HG03025 (cell line): ENCODE results near the gene HOXC10.

Experiments
- ATAC-seq: cut with Tn5 transposase; IDR thresholded peaks from one replicate; pipeline ENCODE4 v1.9.1; 2021; ENCODE audit warnings: mild to moderate bottlenecking, moderate library complexity; ENCODE audit not compliant: unreplicated experiment, low FRiP score

HOXC10 gene

DNA sequence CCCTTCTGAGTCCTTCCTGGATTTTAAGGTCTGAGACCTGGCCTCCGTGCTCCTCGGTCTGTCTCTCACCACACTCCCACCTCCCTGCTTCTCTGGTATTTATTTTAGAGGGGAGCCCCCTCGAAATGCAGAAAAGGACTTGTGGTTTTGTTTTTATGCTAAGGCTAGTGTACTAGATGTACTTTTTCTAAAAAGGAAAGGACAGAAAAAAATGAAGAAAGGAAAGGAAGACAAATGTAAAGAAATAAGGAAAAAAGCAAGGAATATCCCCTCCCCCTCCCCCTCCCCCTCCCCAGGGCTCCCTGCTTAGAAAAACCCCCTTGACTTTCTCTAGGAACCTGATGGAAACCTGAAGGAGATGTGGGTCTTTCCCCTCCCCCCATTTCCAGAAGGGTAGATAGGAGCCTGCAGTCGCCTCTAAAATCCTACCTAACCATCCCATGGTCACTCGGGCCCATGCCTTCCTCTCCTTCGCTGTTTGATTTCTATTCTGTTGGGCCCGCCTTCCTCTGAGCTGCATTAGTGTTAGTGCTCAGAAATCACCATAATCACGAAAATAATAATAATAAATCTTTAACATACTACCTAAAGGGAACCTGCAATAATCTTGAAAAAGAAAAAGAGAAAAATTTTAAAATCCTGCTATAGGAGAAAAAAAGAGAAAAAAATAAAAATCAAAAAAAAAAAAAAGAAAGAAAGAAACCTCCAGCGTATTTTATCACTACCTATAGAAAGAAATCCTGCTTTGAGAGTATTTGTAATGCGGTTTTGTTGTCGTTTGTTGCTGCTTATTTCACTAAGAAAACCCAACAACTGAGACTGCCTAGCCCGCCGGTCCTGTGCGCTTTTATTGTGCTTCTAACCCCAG lies 27.0 kb downstream of the HOXC10 start:
- ATAC-seq: no peak

DNA sequence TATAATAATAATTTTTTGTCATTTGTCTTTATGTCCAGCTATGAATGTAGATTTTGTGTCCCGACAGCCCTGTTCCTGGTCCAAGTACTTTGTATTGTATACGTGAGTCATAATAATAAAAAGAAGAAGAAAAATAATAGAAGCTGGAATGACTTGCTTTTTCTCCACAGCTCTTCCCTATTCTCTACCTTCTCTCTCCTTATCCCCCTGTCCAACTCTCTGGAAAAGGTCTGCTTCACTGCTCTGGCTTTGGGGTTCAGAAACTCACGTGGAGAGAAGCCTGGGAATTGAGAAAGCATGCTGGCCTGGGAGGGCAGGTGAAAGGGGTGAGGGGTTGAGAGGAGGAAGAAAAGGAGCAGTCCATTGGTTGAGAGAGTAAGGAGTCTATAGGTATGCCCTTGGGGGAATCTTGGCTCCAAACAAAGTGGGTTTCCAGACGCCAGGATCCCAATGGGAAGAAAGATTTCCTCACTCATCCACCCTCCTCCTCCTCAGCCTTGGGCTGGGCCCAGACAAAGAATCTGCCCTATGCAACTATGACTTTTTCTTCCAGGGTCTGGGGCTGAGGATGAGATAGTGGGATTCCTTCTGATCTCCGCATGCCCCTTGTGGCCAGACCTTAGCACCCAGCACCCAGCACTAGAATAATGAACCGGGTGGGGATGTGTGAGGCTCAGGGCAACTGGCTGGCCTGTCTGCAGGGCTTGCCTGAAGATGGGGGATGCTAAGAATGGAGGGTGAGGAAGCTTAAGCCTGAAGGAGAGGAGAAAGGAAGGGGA lies 27.9 kb downstream of the HOXC10 start:
- ATAC-seq: no peak

DNA sequence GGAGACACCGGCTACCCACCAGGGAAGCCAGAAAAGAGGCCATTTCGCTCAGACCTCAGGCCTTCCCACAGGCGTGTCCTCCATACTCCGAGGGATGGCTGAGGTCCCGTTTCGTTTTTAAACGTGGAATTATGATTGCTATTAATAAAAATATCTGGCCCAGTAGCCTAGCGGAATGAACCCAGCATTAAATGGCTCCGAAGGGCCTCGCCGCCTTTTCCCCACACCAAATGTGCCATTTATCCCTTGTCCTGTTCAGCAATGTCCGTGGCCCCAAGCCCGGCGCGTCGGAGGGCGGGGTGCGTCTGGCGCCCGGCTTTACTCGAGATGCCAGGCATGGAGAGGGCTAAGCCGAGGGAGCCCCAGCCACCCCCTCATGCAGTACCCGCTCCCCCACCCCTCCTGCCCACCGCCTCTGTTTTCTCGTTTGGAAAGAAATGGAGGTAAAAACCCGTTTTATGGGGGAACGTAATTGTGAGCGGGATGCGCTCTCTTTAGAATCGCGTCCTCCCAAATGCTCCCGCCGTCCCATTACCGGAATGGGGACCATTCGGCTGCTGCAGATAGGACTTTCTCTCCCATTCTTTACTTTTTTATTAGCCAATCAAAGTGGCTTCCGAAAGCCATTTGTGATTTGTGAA lies 29.6 kb downstream of the HOXC10 start:
- ATAC-seq: no peak

DNA sequence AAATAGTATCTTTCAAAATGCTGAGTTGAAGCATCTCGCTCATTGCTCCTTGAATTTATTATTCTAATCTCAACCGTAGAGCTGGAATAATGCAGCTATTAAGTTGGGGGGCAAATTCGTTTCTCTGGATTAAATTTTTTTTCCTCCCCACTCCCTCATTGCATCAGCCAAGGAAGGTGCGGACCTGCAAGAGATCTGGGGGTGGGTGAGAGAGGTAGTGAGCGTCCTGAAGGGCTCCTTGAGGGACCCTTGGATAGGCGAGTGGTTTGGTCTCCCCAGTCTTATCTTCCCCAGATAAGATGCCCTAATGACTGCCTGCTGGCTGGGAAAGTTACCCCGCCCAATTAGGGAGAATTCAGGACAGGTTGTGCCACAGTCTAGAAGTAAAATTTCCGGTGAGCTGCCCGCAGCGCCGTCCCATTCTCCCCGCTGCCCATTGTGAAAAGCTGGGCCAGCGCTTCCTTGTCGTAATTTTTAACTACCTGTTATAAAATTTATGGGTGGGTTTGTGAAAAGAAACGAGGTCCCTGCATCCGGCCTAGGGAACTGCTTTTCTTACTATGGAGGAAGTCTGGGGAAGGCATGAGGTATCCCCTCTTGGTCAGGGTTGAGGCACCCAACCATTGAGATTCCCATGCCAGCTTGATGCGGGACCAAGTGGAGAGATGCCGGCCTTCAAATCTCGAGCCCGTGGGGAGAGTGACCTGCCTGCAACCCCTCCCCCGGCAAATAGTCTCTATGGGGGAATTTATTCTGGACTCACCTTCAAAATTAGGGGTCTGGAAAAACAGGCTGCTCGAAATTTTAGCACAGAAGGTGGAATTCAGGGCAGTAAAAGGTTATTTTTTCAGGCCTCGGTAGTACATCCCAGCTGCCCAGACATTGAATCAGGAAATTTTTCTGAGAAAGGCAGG lies 30.3 kb downstream of the HOXC10 start:
- ATAC-seq: no peak

DNA sequence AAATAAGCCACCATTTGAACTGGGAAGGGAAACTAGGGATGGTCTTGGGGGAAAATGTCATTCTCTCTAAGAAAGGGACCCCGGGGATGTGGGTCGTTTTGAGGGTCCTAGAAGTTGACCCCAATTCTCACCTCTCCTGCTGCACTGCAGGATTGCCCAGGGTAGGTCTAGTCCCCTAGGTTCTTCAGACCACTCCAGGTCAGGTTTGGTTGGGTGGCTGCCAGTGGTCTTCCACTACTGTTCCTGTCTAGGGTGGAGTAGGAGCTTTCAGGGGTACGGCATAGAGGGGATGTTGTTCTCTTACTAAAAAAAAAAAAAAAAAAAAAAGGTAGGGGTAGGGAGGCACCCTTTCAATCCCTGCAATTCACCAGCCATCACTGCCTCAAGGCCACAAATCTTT lies 31.1 kb downstream of the HOXC10 start:
- no peak for ATAC-seq

DNA sequence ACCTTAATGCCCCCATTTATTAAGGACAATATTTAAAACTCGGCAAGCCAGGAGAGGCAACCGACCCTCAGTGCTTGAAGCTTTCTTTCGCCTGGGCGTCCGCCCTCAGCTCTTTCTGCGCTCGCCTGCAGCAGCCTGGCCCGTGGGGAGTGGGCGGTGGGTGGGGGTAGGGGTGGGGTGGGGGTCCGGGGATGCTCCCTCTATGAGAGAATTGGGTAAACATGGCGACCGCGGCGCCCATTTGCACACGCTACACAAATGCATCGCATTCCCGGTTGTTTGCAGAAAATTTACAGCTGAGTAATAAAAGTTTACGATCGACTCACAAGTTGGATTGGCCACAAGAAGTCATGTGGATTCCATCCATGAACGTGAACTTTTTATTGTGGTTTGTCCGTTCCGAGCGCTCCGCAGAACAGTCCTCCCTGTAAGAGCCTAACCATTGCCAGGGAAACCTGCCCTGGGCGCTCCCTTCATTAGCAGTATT lies 31.6 kb downstream of the HOXC10 start:
- ATAC-seq: no peak

DNA sequence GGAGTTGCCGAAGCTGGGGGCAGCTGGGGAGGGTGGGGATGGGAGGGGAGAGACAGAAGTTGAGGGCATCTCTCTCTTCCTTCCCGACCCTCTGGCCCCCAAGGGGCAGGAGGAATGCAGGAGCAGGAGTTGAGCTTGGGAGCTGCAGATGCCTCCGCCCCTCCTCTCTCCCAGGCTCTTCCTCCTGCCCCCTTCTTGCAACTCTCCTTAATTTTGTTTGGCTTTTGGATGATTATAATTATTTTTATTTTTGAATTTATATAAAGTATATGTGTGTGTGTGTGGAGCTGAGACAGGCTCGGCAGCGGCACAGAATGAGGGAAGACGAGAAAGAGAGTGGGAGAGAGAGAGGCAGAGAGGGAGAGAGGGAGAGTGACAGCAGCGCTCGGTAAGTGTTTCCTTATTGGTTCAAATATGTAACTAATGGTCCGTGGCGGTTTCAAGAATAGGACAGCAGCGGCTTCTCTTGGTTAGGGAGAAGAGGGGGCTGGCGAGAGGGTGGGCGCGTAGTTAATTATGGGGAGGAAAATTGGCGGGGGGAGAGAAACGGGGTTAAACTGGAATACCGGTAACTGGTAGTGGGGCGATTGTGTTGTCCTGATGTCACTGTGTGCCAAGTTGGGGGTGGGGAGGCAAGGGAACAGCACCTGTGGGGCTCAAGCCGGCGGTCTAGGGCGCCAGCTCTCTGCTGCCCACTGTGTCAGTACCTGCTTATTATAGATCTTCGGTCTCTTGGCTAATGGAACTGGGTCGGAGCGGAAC lies 32.3 kb downstream of the HOXC10 start:
- ATAC-seq: no peak

DNA sequence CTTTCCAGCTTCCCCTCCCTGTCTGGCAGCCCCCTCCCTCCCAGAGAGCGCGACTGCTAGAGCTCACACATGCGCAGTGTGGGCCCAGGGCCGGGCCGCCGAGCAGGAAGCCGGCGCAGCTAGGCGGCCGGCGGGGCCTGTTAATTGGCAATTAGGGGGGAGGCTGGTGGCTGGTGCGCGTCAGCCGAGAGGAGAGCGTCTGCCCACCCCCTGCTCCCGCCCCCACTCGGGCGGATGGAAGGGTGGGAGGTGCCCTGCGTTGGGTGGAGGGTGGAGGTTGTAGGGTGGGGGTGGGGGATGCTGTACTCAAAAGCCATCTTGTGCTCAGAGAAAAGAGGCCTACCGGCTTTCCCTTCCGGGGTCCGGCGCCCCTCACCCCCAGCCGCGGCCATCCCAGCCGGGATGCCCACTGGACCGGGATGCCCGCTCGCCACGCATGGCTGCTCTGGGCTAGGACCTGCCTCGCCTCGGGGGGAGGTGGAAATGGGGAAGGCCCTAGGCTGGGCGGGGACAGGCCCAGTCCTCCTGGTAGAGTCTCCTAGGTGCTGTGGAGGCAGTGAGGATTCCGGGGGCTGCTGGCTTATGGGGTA lies 33.0 kb downstream of the HOXC10 start:
- ATAC-seq: no peak

DNA sequence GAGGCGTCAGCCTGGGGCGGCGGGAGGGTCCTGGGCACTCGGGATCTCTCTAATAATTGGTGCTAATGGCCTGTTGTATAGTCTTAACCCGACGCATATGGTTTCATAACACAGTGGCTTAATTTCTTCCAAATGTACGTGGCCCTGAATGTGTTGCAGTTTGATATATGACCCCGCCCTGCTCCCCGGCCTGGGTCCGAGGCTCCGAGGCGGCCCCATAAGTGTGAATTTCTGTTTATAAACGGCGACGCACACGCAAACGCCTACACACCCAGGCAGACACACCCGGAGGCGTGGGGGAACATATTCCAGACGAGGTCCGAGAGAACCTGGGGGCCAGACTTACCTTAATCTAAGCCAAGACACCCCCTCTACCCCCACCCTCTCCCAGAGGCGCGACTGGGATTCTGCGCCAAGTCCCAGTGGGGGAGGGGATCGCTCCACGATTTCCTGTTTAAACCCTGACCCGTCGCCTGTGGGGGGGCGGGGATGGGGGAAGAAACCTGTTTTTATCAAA lies 33.6 kb downstream of the HOXC10 start:
- no peak for ATAC-seq

DNA sequence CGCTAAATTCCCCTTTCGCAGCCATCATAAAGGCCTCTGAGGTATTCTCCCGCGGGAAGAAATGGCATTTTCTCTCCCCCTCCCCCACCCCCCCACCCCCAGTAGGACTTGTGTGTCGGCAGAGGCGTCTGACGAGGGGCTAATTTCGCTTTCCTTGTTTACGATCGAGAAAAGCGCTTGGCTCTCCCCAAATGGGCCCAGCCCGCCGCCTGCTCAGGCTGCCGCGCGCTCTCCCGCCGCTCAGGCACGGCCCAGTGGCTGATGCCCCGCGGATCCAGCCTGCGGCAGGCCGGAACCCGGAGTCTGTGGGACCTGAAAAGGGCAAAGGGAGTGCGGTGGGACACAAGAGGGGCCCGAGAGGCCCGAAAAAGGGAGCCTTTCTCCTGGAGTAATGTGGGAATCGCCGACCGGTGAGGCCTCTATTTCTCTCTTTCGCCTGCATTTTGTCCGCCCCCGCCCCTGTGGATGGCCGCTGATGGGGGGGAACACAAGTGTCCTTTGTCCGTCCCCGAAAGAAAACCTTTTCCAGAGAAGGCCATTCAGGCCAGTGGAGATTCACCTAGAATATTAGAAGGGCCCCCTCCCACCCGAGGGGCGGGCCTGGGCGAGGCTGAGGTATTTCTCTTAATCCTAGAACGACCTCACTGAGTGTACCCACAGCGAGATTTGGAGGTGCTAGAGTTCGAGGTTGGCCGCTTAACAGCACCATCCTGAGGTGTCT lies 34.3 kb downstream of the HOXC10 start:
- ATAC-seq: no peak

DNA sequence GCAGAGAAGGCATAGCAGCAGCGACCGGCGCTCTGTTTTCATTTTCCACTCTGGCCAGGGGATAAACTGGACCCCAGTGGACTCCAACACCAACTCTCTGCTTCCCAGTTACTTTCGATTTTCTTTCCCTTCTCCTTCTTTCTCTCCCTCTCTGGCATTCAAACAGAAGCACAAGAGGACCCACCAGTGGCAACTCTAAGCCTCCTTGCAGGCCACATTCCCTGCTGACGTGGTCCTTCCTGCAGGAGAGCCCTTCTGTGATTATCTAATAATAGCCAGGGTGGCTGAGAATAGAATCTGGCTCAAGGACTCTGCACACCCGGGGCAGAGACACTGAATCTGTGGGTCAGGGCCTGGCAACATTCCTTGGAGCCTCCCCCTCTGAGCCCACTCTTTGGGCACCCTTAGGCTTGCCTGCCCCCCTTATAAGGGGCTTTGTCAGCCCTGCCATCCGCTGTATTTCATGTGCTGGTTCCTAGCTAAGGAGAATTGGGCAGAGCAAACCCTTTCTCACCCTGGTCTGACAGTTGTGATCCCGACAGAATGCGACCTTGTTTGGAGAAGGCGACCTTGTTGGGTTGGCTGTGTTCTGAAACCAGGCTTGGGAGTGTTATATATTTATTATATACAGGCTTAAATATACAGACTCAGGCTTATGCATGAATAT lies 35.1 kb downstream of the HOXC10 start:
- no peak for ATAC-seq

DNA sequence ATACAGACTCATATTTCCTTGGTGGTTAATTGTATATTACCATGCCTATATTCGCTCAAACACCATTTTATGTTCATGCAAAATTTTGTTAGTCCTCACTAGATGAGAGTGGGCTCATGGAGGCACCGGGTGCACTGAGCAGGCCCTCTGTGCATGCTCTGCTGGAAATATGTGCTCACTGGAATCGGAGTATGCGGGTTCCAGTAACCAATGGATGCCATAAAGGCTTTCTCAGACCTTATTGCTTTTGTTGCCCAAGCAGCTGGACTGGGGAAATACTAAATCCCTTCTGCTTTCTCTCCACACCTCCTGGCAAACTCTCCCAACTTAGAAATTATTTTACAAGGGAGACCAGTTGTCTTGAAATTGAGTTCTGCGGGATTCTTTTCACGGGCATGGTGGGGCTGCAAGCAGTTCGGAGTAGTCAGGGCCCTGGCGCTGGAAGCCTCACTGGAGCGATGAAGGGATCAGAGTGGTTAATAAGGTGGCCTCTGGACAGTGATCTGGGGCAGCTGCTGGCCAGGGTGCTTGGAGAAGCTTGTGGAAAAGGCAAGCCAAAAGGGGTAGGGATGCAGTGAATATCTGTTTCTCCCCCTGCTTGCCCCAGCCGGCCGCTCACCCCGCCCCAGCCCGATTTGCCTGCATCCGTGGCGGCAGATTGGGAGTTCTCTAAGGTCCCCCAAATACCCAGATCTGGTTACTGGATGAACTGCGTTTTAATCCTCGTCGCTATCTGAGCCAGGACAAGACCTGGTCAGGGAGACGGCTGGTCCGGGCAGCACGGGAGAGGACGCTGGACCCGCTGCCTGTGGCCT lies 35.9 kb downstream of the HOXC10 start:
- no peak for ATAC-seq

DNA sequence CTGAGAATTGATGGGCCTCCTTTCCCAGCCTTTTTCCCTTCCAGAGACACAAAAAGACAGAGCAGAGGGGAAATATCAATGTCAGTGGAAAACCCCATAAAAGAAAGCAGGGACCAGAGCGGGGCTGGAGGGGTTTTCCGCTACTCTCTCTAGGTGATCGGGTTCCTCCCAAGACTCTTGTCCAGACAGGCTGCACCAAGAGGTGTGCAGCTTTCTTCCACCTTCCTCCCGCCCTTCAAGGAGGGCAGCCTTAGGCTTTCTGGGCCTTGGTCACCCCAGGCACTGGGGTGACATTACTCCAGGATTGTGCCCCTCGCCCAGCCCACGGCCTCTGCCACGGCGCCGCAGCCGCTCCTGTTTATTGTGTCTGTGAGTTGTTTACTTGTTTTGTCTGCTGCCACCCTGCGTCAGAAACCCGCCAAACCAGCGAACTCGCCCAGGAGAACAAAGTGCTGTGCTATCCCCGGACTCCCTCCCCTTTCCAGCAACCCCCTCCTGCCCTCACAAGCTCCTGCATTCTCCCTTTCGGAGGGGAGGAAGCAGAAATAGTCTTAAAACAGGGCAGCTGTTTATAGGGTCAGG lies 36.6 kb downstream of the HOXC10 start:
- ATAC-seq: no peak

DNA sequence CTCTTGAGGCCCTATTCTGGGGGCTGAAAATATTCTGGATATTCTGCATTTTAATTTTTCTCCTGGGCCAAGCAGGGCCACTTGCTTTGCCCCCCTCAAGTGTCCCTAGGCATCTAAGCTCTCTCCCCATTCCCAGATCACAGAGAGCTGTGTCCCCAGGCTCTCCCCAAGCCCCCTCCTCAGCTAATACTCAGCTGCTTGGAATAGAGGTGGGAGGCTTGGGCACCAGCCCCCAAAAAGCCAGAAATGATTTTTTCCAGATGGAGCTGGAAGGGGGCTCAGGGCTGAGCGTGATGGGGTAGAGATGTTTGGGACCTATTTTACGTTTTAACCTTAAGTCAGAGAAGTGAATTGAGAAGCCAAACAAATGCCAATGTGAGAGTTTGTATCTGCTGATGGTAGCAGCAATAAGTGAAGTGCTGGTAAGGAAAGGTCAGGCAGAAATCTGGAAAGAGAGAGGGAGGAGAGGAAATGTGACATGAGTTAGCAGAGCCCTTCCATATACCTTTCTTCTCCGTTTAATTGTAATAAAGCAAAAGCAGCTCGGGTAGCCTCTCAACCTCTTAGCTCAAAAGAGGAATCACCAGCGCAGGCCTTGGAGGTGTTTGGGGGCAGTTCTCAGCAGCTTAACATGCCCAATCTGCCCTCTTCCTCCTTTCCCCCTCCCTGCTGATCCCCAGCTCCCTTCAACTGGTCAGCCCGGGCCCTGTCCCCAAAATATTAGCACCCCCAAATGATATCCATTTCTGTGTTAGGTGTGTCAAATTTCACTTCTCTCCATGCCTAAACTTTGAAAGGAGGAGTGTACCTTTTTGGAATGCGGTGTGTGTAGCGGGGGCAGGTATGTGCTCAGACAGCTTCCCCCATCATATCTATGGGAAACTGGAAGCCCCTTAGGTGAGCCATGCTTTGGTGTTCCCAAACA lies 38.3 kb downstream of the HOXC10 start:
- no peak for ATAC-seq

DNA sequence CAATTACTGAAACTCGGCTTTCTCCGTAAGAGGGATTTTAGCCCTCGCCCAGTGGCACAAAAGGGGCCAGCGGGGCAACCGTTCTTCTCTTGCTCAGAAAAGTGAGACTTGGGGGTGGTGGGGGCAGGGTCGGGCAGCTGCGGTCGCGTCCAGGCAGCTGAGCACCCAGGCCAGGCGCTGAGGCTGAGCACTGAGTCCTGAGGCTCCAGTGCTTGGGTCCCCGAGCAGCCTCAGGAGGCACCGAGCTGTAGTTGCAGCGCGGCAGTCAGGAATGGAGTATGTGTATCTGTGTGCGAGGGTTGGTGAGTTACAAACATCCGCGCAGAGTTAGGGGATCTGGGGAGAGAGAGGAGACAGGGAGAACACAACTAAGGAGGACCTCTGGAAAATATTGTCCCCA lies 39.2 kb downstream of the HOXC10 start:
- ATAC-seq: no peak
